Stimulated activated CD8-positive, alpha-beta memory T cell treated with anti-CD3 and anti-CD28 coated beads, Interleukin-7, amount 100 ng/mL, for 4 hours (primary cell): ENCODE data around the gene CEP72.
"Not testable (repeated sequence)": the region's sequence is repeated elsewhere in the genome, so short reads cannot be mapped to it uniquely, and the experiment has no call there.

Experiments used
- DNase-seq, 2 donors: peaks; one replicate each; pipeline ENCODE4 v3.0.0-alpha.2; 2020; ENCODE audit warnings: low read depth in 2 of 2

CEP72 gene

DNA sequence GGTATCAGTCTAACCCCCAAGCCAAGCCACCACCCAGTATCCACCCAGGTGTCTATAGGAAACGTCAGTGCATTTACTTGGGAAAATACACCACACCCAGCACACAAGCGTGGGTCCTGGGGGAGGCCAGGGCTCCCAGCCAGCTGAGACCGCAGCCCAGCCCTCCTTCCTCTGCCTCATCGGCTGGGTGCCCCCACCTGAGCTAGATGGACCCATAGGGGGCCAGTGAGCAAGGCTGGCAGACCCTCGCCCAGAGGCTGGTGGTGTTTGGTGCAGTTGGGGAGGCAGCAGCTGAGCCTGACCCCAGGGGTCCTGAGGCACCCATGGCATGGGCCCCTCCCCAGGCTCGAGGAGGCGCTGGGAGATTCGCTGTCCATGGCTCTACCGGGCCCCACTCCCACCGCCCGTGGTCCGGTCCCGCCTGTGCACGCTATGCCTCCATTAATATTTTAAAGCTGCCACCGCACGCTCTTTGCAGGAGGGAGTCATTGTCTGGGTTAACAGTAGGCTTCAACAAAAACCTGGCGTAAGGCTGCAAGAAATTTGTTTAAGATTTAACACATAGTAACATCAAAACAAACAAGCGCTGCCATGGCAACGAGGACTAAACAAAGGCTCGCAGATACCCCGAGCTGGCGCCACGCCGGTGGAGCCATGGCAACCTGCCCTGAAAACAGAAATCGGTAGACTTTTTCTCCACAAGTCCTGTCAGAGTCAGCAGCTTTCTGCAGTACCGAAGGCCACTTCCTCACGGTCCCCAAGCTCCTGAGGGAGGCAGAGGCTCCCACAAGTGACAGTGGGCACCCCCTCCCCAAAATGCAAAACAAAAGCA lies 60.4 kb downstream of the CEP72 start:
- peak; percentile 20 to 37 for DNase-seq

DNA sequence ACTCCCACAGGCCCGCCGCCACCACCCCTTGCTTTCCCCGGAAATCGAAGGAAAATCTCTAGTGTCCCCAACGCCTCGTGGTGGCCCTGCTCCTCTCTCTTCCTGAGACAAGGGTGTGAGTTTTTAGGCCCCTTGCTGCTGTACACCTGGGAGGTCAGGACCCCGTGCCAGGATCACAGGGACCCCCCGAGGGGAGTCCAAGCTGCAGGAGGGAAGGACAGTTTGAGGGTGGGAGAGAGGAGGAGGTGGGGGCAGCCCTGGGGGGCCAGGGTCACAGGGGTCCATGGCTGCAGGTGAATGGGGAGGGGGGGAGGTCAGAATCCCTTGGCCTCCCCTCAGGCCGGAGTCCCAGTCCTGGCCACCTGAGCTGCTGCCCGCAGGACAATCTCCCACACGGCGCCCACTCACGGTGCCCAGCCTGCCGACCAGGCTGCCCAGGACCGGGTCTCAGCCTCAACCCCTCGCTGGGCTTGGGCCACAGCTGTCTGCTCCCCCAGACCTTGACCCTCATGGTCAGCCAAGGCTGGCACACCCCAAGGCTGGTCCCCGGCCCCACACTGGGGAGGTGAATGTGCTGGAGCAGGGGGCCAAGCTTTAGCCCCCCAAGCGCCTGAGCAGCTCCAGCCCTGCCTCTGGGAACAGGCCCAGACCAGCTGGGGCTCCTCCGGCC lies 61.2 kb downstream of the CEP72 start:
- DNase-seq: no peak

DNA sequence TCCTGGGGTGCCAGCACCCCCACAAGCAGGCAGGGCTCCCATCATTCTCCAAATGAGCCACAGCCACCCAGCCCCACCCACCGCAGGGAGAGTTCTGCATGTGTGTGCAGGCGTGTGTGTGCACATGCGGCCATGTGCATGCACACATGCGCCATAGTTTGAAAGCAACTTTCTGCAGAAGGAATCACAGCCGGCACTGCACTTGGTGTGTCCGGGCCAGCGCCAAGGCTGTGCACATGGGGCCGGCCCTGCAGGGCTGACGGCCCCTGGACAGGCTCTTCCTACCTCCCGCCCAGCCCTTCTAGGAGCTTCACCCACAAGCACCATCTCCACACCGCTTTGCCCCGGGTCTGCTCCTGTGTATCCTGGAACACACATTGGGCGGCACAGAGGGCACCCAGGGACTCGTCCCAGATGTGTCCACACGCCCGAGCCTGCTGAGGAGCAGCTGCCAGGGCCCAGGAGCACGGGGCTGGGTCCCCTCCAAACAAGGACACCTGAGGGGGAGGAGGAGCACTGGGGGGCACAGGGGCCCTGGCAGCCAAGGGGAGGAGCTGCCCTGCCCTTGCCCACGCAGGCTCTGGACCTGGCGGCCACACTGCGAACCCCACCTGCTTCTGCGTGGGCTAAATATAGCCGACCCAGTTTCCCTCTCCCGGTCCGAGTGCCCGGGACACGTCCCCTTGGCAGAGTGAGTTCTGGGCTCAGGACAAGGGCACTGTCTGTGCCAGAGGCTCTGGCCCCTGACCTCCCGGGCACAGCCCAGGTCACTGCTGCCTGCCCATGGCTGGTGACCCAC lies 61.9 kb downstream of the CEP72 start:
- DNase-seq: no peak

DNA sequence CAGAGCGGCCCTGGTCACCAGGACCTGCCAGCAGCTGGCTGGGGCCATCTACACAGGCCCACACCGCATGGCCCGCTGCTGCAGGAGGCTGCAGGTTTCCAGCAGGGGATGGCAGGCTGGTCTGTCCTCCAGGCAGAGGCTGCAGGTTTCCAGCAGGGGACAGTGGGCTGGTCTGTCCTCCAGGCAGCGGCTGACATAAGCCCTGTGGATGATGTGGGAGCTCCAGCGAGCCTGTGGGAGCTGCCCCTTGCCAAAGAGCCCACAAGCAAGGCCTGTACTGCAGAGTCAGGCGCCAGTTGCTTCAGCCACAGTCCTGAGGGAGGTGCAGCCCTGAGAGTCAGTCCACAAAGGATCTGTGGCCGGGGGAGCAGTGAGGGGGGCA lies 62.5 kb downstream of the CEP72 start:
- DNase-seq: no peak

DNA sequence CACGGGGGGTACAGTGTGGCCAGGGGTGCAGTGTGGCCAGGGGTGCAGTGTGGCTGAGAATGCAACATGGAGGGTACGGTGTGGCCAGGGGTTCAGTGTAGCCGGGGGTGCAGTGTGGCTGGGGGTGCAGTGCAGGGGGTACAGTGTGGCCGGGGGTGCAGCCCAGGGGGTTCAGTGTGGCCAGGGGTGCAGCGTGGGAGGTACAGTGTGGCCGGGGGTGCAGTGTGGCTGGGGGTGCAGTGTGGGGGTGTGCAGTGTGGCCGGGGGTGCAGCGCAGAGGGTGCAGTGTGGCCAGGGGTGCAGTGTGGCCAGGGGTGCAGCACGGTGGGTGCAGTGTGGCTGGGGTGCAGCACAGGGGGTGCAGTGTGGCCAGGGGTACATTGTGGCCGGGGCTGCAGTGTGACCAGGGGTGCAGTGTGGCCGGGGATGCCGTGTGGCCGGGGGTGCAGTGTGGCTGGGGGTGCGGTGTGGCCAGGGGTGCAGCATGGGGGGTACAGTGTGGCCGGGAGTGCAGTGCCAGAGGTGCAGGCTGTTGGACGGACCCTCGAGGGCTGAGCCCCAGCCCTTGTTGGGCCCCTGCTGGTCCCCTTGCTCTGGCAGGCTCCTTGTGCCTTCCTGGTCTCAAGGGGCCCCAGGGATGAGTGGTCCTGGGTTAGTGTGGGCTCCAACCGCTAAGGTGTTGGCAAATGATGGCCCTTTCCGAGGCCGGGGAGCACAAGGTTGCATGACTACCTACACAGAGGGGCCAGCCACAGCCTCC lies 63.2 kb downstream of the CEP72 start:
- DNase-seq: no peak

DNA sequence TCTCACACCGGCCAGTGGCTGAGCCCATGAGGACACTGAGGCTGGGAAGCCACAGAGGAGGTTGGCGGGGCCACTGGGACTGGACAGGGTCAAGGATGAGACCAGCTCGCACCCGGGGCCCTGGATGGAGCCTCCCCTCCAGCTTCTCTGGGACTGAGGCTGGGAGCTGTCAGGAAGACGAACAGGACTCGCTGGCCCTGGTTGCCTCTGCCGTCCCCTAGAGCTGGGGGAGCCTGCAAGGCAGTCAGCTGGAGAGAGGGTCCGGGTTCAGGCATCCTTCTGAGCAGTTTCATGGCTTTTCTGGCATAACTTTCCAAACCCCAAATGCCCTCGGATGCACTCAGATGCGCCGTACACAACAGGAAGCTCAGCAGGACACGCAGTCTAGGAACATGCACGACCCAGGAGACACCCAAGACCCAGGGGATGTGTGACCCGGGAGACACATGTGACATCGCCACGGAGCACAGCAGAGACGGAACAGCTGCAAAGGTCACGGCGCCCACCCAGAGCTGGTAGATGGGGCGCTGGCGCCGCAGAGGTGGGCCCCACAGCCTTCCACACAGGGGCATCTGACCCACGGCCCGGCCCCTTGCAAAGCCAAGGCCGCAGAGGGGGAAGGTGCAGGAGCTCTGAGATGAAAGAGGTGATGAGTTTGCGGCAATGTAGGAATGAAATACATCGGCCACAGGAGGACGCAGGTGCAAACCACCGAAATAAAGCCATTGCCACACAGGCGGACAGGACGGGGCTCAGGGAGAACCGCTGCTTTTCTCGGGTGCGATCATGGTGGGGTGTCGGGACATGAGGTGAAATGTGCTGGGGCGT lies 63.9 kb downstream of the CEP72 start:
- no peak for DNase-seq

DNA sequence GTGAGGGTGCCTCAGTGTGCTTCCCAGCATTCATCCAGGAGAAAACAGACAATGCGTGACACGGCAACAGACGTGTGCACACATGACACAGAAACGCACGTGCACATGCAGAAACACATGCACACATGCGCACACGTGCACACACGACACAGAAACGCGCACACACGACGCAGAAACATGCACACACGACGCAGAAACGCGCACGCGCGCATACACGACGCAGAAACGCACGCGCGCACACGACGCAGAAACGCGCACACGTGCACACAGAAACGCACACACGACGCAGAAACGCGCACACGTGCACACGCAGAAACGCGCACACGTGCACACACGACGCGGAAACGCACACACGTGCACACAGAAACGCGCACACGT lies 64.5 kb downstream of the CEP72 start:
- DNase-seq: no peak

DNA sequence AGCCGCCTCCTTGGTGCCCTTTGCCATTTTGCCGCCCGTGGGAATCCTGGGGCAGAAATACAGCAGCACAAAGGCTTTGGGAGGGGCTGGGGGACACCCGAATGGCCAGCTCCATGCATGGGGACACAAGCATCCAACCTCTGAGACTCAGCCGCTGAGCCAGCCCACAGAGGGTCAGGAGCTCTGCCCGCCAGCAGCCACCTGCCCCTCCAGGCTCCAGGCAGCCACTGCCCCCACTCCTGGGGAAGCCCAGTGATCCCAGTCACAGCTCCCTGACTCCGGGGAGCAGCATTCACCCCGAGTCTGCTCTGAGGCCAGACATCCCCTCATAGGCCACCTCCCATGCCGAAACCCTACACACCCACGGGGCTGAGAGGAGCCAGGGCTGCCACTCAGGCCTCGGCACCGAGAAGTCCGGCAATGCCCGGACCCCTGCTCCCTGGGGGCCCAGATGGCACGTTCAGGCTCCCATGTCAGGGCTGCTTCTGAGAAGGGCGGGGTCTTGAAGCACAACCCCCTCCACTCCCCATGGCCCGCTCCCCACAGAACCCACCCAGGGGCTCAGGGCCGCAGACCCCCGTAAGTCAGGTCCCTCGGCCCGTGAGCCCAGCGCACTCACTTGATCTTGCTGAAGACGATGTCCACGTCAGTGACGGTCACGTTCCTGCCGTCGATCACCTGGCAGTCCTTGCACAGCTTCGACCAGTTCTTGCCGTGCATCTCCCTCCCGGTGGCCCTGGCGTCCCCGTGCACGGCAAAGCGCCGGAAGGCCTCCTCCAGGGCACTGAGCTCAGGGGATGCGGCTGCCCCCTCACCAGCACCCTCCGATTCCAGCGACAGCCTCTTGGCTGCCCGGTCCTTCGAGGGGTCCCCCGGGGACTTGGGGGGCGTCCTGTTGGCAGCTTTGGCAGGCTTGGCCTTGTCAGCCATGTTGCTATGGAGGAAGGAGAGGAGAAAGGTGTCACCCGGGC lies 65.3 kb downstream of the CEP72 start:
- DNase-seq: no peak

DNA sequence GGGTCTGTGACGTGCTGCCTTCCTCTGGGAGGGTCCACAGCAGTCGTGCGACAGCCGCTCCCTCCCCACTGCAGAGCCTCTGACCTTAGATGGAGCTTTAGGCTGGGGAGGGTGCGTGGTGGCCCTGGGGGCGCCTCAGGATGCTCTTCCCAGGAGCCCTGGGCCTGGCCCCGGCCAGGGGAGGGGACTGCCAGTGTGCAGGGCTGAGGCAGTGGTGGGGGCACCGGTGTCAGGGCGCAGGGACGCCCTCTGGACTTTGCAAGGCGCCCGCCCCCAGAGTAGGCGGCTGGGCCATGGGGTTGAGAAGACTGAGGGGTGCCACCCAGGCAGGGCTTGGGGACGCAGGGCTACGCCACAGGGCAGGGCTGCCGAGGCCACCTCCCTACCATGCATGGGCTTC lies 66.4 kb downstream of the CEP72 start:
- not testable (repeated sequence) for DNase-seq

DNA sequence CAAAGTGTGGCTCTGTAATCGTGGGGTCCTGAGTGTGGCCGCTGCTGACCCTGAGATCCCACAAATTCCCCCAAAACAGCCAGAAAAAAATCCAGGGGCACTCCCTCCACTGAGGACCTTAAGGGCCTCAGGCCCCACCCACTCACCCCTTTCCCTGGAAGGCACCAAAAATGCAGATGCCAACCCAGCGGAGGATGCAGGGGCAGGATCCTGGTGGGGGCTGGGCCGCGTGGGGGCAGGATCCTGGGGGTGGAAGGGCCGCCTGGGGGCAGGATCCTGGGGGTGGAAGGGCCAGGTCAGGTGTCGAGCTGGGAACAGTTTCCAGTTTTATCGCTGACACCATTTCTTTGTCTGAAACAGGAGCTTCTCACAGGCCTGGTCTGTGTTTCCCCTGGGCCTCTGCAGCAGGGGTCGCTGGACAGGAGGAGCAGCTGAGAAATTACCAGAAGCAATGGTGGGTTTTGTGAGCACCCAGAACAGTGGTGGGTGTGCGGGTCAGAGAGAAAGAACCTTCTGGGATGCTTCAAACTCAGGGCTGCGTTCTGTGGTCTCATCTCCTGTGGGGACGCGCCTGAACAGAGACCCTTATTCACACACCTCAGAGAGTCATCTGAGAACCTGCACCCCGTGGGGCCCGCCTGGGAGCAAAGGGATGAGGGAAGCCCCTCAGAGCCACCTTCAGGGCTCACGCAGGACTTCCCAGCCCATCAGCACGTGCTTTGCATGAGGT lies 67.2 kb downstream of the CEP72 start:
- not testable (repeated sequence) for DNase-seq

DNA sequence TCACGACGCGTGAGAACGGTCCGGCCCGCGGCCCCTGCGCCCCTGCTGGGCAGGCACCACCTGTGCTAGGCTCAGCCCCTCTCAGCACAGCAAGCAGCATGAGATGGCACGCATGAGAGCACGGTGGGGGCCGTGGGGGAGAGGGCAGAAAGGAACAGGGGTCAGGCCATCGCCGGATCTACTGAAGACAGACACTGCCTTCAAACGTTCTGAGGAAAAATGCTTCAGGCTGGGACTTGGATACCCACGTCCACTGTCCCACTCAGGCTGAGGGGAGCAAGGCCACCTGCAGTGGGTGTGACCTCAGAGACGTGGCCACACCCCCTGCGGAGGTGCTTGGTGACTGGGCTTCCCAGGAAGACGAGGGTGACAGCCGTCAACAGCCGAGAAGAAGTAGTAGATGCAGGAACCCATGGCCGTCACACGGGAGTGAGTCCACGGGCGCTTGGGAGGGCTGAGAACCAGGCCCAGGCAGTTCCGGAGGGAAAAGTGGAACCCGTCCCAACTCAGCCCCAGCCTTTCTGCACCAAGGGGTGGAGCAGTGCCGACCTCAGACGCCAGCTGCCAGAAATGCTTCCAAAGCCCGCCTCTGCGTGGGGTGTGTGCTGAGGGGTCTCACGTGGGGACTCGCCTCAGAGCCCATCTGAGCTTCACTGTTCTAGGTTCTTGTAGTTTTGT lies 68.1 kb downstream of the CEP72 start:
- DNase-seq: not testable (repeated sequence)

DNA sequence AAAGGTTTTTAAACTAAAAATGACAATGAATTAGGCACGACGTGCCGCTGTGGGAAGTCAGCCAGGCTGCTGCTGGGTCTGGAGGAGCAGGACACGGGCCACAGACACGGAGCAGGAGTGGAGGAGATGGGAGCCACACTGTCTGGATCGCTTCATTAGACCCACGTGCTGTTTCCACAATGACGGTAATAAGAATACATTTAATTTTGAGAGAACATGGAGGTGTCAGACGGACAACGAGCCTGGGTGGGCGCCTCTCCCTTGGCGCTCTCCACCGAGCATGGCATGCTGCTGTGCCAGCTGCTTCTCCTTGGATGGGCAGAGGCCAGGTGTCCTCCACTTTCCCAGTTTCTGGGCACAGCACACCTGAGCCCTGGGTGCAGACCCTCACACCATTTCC lies 68.7 kb downstream of the CEP72 start:
- not testable (repeated sequence) for DNase-seq

DNA sequence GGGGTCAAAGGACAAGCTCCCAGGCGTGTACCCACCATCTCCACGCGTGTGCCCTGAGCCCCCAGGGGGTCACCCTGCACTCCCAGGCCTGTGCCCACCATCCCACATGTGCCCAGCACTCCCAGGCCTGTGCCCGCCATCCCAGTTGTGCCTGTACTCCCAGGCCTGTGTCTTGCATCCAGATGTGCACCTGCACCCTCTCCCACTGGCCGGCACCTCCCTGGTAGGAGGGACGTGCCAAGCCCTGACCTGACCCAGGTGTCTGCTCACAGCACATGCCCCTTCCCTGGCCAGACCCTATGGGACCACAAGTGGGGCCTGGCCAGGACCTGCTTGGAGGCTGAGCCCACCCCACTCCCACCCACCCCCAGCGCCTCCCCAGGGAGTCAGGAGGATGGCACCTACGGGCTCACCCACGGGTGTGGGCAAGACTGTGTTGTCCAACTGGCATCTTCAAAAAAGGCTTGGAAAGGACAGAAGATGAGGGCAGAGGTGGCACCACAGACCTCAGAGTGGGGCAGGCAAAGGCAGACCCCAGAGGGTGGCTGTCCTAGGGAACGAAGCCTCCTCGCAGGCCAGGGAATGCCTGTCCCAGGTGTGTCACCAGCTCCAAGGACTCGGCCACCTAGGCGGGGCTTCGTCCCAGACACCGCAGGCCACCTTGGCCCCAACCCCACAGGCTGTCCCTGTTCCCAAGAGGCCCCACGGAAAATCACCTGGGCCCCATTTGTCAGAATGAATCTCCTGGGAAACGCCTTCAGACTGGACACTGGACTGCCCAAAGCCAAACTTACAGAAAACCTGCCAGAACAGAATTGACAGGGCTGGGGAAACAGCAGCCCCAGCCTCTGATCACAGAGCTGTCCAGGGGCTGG lies 69.4 kb downstream of the CEP72 start:
- not testable (repeated sequence) for DNase-seq

DNA sequence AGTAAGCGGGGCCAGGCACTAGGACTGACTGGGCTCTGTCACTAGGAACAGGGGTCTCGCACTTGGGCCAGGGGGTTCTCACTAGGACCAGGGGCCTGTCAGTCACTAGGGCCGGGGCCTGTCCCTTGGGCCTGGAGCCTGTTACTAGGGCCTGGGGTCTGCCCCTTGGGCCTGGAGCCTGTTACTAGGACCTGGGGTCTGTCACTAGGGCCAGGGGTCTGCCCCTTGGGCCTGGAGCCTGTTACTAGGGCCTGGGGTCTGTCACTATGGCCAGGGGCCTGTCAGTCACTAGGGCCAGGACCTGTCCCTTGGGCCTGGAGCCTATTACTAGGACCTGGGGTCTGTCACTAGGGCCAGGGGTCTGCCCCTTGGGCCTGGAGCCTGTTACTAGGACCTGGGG lies 70.1 kb downstream of the CEP72 start:
- DNase-seq: not testable (repeated sequence)

DNA sequence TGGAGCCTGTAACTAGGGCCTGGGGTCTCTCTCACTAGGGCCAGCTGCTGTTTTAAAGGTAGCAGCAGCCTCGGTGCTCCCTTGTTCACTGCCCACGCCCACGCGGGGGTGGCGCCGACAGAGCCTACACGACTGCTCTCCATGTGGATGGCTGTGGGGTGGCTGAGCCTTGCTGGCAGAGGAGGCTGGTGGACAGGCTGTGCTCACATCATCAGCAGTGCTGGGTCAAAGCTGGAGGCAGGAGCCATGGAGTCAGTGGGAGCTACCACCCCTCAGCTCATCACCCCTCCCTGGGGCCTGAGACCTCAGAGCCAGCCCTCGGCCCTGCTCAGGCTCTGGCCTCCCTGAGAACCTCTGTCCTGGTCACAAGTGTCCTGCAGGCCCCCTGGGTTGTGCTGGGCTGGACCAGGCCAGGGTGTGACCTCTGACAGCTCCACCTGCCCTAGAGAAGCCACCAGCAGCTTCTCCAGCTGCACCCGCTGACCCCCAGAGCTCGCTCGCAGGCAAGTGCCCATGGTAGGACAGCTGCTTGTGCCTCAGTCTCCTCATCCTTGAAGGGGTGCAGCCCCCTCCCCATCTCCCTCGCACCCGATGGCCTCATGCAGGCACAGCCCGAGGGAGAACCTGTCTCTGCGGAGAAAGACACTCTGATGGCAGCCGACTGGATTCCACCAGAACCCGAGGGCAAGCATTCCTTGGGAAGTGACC lies 70.7 kb downstream of the CEP72 start:
- DNase-seq: not testable (repeated sequence)

DNA sequence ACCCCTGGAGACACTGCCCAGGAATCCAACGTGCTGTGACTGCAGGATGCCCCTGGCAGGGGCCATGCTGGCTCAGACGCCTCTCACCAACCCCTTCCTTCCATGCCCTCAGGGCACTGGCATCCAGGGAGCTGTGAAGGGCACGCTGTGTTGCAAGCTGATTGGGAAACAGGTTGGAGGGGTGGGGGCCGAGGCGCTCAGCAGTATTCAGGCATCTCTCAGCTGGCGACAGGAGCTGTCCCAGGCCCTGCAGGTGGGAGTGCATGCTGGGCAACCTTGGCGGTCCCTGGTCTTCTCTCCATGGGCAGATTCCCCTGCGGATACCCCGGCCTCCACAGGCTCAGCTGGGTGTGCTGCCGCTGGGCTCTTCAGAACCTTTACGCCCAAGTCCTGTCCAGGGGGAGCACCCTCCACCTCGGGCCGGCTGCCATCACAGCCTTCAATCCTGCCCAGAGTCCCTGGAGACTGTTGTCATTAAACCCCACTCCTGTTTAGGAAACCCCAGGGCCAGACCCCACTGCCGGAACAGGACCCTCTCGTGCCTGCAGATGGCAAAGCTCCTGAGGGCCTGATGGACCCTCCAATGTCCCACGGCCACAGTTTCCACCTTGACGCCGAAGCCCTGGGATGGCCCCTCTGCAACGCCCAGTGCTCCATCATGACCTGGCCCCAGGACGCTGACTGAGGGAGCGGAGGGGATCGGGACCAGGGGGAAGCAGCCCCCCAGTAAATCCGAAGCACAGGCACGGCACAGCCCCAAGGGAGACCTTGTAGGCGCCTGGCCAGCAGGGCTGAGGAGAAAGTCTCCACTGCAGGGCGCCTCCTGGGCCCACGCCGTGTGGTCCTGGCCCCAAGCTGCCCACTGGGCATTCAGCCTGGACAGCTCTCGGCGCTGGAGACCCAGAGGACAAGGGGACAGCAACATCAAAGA lies 71.7 kb downstream of the CEP72 start:
- no peak for DNase-seq
